Erythroblast (primary cell): ENCODE results near the gene KLK8.

Experiments
- GATA1 ChIP-seq: IDR thresholded peaks from 2 replicates; pipeline ENCODE4 v1.6.1; 2011; ENCODE audit warnings: low read depth, mild to moderate bottlenecking, control low read depth, low read length, moderate library complexity
- POLR2A ChIP-seq: IDR thresholded peaks from 2 replicates; pipeline ENCODE4 v1.6.1; 2011; ENCODE audit warnings: mild to moderate bottlenecking, low read length

- TF ChIP-seq POLR2A (no peak), GATA1 (no peak)
Observed at GRCh38 chr19:50978772-50979390, 22.5 kb downstream of the KLK8 start.
